ENCODE measurements around the gene SLC25A45.
"Not testable (repeated sequence)": the region's sequence is repeated elsewhere in the genome, so short reads cannot be mapped to it uniquely, and the experiment has no call there.

The SLC25A45 gene

GRCh38 chr11:65418681-65419459 is 36.4 kb upstream of the SLC25A45 start:
- peaks cover 54% of the 10 kb centered on the region for H3K4me1 ChIP-seq (ENCODE audit: control insufficient read depth, insufficient read depth, low read length)

DNA sequence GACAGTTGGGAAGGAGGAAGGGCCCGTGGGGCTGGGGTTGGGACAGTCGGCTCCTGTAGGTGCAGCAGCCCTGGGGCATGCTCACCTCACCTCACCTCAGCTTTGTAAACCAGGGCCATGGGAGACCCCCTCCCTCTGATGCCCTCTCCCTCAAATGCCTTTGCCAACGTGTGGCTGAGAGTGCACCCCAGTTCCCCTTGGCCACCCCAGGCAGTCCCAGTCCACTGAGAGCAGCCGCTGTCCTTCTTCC is 35.9 kb upstream of the SLC25A45 start:
- peak overlapping the region; percentile 55 for H3K4me3 ChIP-seq (ENCODE audit: low read length)
- peak overlapping the region; percentile 85 for H3K9ac ChIP-seq (ENCODE audit: low read length)
- no peaks in the 10 kb centered on the region for H3K27me3 ChIP-seq (ENCODE audit: control insufficient read depth, insufficient read depth, low read length)
- H3K36me3 ChIP-seq (ENCODE audit: control insufficient read depth, insufficient read depth, low read length), result peaks cover 8% of the 10 kb centered on the region
- peak overlapping the region; percentile 100 for H3K27ac ChIP-seq (ENCODE audit: low read depth, low read length)
- peaks cover 54% of the 10 kb centered on the region for H3K4me1 ChIP-seq (ENCODE audit: control insufficient read depth, insufficient read depth, low read length)

More at GRCh38 chr11:65418681-65419459, 36.4 kb upstream of the SLC25A45 start:
- peak overlapping the region; percentile 55 for H3K4me3 ChIP-seq (ENCODE audit: low read length)
- peak overlapping the region; percentile 100 for H3K27ac ChIP-seq (ENCODE audit: low read depth, low read length)
- H3K27me3 ChIP-seq (ENCODE audit: control insufficient read depth, insufficient read depth, low read length), result no peaks in the 10 kb centered on the region
- H3K9ac ChIP-seq (ENCODE audit: low read length), result peak overlapping the region; percentile 85
- peaks cover 12% of the 10 kb centered on the region for H3K36me3 ChIP-seq (ENCODE audit: control insufficient read depth, insufficient read depth, low read length)

- peak overlapping the region; percentile 64 for H3K4me3 ChIP-seq (ENCODE audit: low read length)
- H3K36me3 ChIP-seq (ENCODE audit: control insufficient read depth, insufficient read depth, low read length), result peaks cover 3% of the 10 kb centered on the region
- peak overlapping the region; percentile 85 for H3K9ac ChIP-seq (ENCODE audit: low read length)
- H3K27me3 ChIP-seq (ENCODE audit: control insufficient read depth, insufficient read depth, low read length), result no peaks in the 10 kb centered on the region
- peaks cover 54% of the 10 kb centered on the region for H3K4me1 ChIP-seq (ENCODE audit: control insufficient read depth, insufficient read depth, low read length)
- peak overlapping the region; percentile 100 for H3K27ac ChIP-seq (ENCODE audit: low read depth, low read length)
Measured at GRCh38 chr11:65417702-65418430, 35.4 kb upstream of the SLC25A45 start.

GRCh38 chr11:65416841-65417701 is 34.6 kb upstream of the SLC25A45 start:
- Histone ChIP-seq H3K4me1 (ENCODE audit: control insufficient read depth, insufficient read depth, low read length) (peaks cover 54% of the 10 kb centered on the region), H3K27ac (ENCODE audit: low read depth, low read length) (peak overlapping the region; percentile 100), H3K27me3 (ENCODE audit: control insufficient read depth, insufficient read depth, low read length) (no peaks in the 10 kb centered on the region), H3K4me3 (ENCODE audit: low read length) (peak overlapping the region; percentile 64), H3K36me3 (ENCODE audit: control insufficient read depth, insufficient read depth, low read length) (peaks cover 2% of the 10 kb centered on the region), H3K9ac (ENCODE audit: low read length) (peak overlapping the region; percentile 74)

GRCh38 chr11:65416341-65416824 is 33.9 kb upstream of the SLC25A45 start:
- peak overlapping the region; percentile 100 for H3K27ac ChIP-seq (ENCODE audit: low read depth, low read length)
- H3K36me3 ChIP-seq (ENCODE audit: control insufficient read depth, insufficient read depth, low read length), result peaks cover 2% of the 10 kb centered on the region
- H3K4me1 ChIP-seq (ENCODE audit: control insufficient read depth, insufficient read depth, low read length), result peaks cover 52% of the 10 kb centered on the region
- peak overlapping the region; percentile 74 for H3K9ac ChIP-seq (ENCODE audit: low read length)
- H3K4me3 ChIP-seq (ENCODE audit: low read length), result peak overlapping the region; percentile 64
- no peaks in the 10 kb centered on the region for H3K27me3 ChIP-seq (ENCODE audit: control insufficient read depth, insufficient read depth, low read length)

- H3K36me3 ChIP-seq (ENCODE audit: control insufficient read depth, insufficient read depth, low read length), result peaks cover 2% of the 10 kb centered on the region
- no peak overlapping the region for H3K27ac ChIP-seq (ENCODE audit: low read depth, low read length)
- peaks cover 46% of the 10 kb centered on the region for H3K4me1 ChIP-seq (ENCODE audit: control insufficient read depth, insufficient read depth, low read length)
- peak overlapping the region; percentile 43 for H3K4me3 ChIP-seq (ENCODE audit: low read length)
- H3K27me3 ChIP-seq (ENCODE audit: control insufficient read depth, insufficient read depth, low read length), result no peaks in the 10 kb centered on the region
- no peak overlapping the region for H3K9ac ChIP-seq (ENCODE audit: low read length)
Measured at GRCh38 chr11:65415499-65416340, 33.3 kb upstream of the SLC25A45 start.

DNA sequence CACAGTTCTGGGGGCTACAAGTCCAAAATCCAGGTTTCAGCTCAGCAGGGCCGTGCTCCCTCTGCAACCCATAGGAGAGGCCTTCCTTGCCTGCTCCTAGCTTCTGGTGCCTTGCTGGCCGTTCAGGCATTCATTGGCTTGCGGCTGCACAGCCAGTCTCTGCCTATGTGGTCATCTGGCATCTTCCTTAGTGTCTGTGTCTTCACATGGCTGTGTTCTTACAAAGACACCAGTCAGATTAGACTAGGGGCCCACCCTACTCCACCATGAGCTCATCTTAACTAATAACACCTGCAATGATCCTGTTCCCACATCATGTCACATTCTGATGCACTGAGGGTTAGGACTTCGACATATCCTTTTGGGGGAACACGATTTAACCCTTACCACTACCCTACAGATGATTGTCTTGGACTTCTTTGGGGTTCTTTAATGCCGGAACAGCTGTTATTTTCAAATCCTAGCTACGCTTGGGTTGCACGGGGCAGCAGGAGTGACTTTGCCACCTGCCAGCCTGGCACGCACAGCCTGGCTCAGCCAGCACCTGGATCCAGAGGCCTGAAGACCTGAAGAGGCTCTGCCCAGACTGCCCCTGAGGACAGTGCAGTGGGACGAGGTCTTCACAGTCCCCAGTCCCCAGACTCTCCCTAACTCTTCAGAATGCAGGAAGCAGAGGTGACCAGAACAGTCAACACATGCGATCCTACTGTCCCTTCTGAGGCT is 32.5 kb upstream of the SLC25A45 start:
- Histone ChIP-seq H3K4me3 (ENCODE audit: low read length) (no peak overlapping the region), H3K27me3 (ENCODE audit: control insufficient read depth, insufficient read depth, low read length) (no peaks in the 10 kb centered on the region), H3K9ac (ENCODE audit: low read length) (no peak overlapping the region), H3K36me3 (ENCODE audit: control insufficient read depth, insufficient read depth, low read length) (peaks cover 2% of the 10 kb centered on the region), H3K4me1 (ENCODE audit: control insufficient read depth, insufficient read depth, low read length) (peaks cover 39% of the 10 kb centered on the region), H3K27ac (ENCODE audit: low read depth, low read length) (no peak overlapping the region)

DNA sequence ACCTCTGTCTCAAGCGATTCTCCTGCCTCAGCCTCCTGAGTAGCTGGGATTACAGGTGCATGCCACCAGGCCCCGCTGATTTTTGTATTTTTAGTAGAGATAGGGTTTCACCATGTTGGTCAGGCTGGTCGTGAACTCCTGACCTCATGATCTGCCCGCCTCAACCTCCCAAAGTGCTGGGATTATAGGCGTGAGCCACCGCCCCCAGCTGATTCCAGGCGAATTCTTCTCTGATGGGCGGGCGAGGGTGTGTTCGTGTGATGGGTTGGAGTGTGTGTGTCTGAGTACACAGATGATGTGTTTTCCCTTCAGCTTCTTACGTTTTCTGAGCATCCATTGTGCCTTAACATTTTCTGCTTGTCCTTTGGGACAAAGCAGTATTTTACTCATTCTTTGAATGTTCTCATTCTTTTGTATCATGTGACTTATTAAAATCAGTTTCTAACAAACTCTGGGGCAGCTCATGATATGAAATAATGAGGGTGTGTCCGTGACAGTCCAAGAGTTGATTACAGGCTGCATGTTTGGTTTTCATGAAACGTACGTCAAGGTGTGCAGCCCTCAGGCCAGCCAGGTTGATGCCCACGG is 30.7 kb upstream of the SLC25A45 start:
- not testable (repeated sequence) for H3K4me3 ChIP-seq (ENCODE audit: low read length); H3K27ac ChIP-seq (ENCODE audit: low read depth, low read length); H3K27me3 ChIP-seq (ENCODE audit: control insufficient read depth, insufficient read depth, low read length); H3K36me3 ChIP-seq (ENCODE audit: control insufficient read depth, insufficient read depth, low read length); H3K9ac ChIP-seq (ENCODE audit: low read length)
- H3K4me1 ChIP-seq (ENCODE audit: control insufficient read depth, insufficient read depth, low read length), result peaks cover 23% of the 10 kb centered on the region

DNA sequence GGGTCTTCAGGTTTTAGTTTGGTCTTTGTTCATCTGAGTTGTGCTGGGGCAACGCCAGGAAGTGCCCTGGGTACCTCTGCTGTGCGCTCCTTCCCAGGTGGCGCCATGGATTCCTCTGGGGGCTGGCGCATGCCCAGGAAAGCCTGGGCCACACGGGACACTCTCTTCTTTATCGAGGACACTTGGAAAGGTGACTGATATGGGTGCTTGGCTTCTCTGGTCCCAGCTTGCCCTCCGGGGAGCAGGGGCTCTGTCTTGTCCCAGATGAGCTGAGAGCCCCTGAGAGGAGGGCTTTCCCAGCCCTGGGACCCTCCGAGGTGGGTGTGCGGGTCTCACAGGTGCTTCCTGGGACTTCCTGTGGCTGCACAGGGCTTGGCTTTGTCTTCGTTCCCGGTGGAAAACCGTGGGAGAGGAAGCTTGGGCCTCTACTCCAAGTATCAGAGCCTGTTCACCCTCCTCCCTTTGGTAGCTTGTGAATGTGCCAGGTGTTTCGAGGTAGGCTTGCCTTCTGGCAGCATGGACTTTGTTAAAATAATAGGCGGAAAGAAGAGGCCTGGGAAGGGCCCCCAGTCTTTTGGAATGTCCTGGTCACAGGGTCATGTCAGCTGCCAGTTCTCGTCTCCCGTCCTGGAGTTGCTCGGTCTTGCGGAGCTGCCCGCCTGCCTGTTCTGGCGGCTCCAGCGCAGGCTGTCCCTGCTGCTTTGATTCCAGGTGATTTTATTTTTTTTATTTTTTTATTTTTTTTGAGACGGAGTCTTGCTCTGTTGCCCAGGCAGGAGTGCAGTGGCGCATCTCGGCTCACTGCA is 30.0 kb upstream of the SLC25A45 start:
- Histone ChIP-seq H3K27me3 (ENCODE audit: control insufficient read depth, insufficient read depth, low read length) (no peaks in the 10 kb centered on the region), H3K4me1 (ENCODE audit: control insufficient read depth, insufficient read depth, low read length) (peaks cover 16% of the 10 kb centered on the region), H3K27ac (ENCODE audit: low read depth, low read length) (no peak overlapping the region), H3K9ac (ENCODE audit: low read length) (no peak overlapping the region), H3K4me3 (ENCODE audit: low read length) (no peak overlapping the region), H3K36me3 (ENCODE audit: control insufficient read depth, insufficient read depth, low read length) (peaks cover 7% of the 10 kb centered on the region)

DNA sequence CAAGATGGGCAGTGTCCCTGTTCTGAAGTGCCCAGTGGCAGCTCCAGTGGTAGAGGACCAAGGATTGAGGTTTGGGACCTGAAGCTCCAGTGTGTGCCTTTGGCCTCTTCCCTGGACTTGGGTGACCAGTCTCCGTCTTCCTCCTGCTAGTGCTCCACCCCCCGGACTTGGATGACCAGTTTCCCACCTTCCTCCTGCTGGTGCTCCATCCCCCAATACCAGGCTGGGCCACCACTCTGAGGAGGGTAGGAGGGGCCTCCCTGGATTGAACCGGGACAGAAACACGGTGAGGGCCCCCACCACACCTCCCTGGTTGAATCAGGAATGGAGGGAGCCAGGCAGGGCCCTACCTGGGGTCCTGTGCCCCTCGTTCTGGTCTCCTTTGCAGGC is 29.2 kb upstream of the SLC25A45 start:
- Histone ChIP-seq H3K36me3 (ENCODE audit: control insufficient read depth, insufficient read depth, low read length) (peaks cover 7% of the 10 kb centered on the region), H3K4me1 (ENCODE audit: control insufficient read depth, insufficient read depth, low read length) (peaks cover 8% of the 10 kb centered on the region), H3K27me3 (ENCODE audit: control insufficient read depth, insufficient read depth, low read length) (no peaks in the 10 kb centered on the region), H3K9ac (ENCODE audit: low read length) (no peak overlapping the region), H3K4me3 (ENCODE audit: low read length) (no peak overlapping the region), H3K27ac (ENCODE audit: low read depth, low read length) (no peak overlapping the region)
